HG02885 (cell line): ENCODE results near the gene ATF4.
"Not testable (repeated sequence)": the region's sequence is repeated elsewhere in the genome, so short reads cannot be mapped to it uniquely, and the experiment has no call there.

Source experiments
- ATAC-seq: cut with Tn5 transposase; IDR thresholded peaks from one replicate; pipeline ENCODE4 v1.9.1; 2021; ENCODE audit warnings: mild to moderate bottlenecking; ENCODE audit not compliant: unreplicated experiment, poor library complexity

ATF4 gene

DNA sequence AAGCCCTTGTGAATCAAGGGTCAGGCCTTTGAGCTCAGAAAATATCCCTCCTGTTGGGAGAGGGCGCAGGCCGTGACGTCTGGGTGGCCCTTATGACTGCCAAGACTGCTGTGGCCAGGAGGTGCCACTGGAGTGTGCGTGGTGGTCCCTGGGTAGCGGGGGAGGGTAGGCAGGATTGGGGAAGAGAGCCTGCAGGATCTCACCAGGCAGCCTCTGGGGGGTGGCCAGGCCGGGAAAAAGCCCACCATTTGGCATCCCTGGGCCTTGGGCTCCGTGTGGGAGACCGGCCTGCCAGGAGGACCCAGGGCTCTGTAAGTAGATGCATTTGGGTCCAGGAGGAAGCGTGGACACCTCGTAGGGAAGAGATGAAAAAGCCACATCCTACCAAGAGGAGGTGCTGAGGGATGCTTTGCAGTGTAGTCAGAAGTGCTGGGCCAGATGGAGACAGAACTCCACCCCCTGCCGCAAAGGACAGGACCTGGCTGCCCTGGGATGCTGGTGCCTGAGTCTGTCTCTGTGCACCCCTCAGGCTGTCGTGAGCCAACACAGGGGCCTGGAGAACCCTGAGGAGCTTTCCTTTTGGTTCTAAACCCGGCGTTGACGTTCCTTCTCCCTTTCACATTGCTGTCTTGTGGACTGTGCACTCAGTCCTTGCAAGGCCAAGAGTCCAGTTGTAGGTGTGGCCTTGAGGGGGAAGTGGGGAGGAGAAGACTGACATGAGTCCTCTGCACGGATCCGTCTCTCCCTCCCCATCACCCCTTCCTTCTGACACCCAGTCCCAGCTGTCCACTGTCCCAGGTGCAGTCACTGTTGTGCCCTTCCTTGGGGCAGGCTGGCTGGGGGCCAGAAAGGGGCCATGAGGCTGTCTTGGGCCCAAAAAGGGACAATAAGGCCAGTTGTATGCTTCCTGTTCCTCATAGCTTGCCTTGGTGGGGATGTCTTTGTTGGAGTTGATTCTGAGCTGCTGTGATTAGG, 31.0 kb upstream of the ATF4 start:
- ATAC-seq: no peak

DNA sequence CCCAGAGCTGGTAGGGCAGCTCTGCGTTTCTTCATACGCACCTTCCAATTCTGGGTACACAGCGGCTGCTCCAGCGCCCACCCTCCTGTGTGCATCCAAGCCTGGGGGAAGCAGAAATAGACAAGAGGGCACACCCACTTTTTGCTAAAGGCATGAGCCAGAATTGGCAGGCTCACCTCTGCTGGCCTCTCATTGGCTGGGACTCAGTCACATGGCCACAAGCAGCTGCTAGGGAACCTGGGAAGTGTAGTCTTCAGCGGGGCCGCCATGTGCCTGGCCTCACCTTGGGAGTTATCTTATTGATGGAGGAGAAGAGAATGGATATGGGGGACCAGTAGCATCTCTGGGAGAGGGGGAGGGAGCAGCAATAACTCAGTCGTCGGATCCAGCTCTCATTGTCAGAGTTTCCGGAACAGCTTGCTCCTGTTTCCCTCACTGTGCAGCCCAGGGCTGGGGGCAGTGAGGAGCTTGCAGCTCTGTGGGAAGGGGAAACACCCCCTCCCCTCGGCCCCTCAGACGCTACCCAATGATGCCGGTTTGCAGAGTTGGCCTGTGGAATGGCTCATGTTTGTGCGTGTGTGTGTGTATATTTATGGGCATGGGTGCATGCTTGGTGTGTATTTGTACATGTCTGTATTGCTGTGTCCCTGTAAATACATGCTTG, 30.1 kb upstream of the ATF4 start:
- ATAC-seq: peak; percentile 74

DNA sequence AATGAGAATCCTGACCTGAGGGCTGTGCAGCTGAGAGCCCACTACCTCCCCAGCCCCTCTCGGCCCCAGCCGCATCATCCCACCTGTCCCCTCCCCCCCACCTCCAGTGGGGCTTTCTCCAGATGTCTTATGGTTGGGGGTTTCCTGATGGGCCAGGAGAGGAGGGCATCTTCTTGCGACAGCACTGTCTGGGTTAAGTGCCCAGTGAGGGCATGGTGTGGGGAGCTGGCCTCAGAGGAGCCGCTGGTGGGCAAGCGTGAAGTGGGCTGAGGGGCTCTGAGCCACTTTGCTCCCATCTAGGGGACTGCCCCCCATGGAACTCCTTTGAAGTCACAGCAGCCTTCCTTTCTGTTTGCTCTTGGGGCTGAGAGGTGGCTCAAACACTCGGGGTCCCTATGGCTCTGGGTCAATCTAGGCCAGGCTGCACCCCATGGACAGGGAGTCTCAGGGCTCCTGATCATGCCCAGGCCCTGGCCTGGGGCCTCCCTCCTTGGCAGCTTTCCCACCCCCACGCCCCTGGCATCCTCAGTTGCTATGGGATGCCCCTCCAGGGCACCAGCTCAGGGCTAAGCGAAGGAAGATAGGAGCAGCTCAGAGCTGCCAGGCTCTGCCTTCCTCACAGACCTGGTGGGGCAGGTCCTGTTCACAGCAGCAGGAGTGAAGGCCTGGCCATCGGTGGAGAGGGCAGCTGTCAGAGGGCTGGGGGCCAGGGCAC, 29.2 kb upstream of the ATF4 start:
- ATAC-seq: no peak

DNA sequence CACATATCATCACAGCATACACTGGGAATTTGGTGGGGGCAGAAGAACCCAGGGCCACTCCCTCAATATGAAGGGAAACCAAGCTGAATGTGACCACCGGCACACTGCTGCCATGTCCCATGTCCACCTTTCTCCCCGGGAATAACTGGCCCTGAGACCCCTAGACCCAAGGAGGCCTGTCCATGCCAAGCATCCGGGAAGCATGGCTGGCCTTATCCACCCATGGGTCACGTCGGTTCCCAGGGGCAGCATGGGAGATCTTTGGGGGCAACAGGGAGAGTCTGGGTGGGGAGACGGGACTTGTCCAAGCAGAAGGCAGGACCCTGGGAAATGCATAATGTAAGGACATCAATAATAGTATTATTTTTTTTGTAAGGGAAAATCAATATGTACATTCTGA, 28.7 kb upstream of the ATF4 start:
- no peak for ATAC-seq

DNA sequence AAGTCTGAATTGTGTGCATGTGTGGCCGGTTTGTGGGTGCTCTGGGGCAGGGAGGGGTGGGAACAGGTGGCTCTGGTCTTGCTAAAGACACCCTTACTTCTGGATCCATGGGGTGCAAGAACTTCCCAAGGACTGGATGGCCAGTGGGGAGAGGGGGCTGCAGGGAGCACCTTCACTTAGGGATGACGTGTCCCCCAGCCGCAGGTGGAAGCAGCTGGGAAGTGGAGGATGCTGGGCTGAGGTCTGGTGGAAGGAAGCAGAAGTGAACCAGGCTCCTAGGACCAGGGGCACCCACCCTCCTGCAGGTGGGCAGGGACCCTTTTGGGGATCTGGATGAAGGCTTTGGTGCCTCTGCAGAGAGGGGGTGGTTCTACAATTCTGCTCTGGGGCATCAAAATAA, 28.2 kb upstream of the ATF4 start:
- no peak for ATAC-seq

DNA sequence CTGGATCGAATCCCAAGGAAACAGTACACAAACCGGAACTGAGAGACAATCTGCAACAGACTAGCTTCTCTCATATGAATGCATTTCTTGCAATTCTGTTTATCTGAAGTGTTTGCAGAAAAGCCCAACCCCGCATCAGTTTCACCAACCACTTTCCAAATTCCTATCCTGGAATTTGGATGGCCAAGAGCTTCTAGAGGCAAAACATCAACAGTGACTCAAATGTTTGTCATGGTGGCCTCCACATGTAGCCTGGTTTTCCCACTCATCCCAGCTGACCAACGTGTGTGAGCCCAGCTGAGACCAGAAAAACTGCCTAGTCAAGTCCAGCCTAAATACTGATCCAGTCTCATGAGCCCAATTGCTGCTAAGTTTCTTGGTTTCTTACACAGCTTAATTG, 26.6 kb upstream of the ATF4 start:
- no peak for ATAC-seq

DNA sequence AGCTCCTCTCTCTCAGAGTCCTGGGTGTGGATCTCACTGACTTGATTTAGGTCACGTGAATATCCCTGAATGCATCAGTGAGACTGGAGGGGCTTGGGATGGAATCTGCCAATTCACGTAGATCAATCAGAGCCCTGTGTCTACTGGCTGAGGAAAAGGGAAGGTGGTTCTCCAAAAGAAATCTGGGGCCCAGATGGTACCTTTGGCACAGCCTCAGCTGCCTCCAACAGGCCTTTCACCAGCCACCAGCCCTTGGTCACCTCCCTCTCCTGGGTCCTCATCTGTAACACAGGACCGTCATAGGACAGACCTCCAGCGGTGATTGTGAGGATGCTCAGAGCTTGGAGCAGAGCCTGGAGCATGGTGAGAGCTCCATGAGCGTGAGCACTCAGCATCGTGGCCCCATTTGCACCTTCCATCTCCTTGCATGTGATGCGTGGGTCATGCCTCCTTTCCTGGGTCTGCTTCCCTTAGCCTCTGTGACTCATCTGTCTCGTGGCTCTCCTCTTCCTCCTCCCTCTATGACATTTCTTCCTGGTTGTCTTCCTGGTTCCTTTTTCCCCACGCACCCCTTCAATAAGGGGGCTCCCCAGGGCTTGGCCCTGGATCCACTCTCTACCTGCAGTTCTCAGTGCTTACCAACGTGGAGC, 25.8 kb upstream of the ATF4 start:
- ATAC-seq: no peak

DNA sequence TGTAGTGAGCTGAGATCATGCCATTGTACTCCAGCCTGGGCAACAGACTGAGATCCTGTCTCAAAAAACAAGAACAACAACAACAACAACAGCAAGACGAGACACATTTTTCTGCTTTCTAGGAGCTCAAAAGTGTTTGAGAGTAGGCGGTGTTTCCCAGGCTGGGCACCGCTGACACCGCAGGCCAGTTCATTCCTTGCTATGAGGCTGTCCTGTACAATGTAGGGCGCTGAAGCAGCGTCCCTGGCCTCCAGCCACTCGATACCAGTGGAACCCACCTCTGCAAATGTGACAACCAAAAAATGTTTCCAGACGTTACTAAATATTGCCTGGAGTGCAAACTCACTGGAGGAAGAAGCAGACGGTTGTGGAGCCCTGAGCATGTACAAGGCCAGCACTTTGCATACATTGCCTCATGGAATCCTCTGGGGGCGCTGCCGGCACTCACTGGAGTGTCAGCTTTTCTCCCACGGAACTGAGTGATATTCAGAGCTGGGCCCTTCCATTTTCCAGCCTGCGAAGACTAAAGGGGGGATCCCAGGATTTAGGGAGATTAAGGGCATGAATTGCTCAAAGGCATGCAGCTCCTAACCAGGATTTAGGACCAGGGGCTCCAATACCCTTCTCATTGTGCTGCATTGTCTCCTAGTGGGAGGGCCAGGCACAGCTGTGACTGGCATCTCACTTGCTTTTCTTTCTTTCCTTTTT, 24.1 kb upstream of the ATF4 start:
- ATAC-seq: no peak

DNA sequence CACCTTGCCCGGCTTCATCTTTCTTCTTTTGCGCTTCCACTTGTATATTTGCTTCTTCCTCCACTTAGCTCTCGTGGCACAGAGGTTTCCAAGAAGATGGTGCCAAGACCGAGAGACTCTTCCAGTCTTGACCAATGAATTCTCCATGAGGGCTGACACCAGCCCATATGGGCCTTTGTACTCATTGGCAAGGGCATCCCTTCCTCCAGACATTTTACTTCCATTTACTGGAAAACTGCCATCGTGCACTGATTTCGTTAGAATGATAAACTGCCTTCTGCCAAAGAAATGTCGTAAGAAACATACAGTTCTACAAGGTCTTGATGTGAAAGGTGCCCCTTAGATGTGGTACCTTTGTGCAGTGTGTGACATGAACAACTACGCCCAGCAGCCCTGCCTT, 22.9 kb upstream of the ATF4 start:
- ATAC-seq: no peak

DNA sequence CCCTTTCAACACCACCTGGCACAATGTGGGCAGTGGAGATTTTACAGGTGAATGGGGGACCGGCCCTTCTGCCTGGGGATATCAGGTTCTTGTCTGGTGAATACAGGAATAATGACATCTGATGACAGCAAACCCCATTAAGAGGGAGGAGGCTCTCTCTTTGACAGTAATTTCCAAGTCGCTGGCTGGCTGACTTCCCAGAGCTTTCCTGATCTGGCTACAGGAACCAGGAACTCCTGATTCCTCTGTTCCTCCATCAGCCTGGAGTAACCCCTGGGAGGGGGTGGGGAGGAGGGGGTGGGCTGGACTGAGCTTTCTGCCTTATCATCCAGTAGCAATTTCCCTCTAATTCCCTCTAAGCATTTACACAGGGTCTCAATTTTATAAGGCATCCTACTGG, 22.0 kb upstream of the ATF4 start:
- ATAC-seq: no peak

DNA sequence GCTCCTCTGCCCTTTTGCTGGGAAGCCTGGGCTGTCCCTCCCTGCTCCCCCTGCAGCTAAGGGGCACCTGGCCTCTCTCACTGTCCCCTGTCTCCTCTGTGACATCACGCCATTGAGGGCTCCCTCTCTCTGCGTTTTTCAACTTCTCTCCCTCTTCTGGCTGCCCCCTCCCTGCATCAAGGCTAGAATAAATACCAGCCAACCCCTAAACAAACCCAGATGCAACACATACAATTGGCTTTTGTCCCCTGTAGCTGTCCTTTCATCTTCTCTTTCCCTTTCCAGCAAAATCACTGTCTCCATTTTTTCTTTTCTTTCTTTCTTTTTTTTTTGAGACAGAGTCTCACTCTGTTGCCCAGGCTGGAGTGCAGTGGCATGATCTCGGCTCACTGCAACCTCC, 21.6 kb upstream of the ATF4 start:
- no peak for ATAC-seq

DNA sequence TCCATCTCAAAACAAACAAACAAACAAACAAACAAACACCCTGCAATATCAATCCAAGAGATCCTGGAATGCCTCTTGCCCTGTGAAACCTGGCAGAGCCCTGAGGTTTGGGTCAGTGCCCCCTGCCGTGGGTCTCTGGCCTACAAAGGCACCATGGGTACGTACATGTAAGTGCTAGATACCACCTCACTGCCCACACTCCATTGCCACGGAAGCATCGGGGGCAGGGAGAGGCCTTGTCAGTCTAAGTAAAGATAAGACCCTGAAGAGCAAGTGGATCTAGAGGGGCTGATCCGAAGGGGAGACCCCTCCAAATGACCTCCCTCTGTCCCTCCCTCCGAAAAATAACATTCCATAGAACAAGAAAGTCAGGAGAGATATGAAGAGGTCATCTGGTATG, 20.3 kb upstream of the ATF4 start:
- ATAC-seq: no peak

DNA sequence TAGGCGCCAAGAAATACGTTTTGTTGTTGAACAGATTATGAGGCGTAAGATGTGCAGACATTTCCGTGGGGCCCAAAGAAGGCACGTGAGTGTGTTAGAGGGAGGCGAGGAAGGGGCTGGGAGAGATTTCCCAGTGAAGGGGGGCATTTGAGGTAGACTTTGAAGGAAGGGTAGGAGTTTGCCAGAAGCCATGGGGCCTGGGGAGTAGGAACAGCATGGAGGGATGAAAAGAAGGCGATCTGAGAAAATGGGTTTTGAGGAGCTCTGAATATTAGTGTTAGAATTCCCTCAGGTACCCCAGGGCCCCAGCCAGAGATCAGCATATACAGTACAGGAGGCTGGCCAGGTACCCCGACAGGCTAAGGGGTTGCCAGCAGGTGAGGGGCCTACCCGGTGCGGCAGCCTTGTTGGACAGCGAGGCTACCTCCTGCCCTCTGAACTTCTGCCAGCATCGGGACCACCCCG, 18.7 kb upstream of the ATF4 start:
- no peak for ATAC-seq

DNA sequence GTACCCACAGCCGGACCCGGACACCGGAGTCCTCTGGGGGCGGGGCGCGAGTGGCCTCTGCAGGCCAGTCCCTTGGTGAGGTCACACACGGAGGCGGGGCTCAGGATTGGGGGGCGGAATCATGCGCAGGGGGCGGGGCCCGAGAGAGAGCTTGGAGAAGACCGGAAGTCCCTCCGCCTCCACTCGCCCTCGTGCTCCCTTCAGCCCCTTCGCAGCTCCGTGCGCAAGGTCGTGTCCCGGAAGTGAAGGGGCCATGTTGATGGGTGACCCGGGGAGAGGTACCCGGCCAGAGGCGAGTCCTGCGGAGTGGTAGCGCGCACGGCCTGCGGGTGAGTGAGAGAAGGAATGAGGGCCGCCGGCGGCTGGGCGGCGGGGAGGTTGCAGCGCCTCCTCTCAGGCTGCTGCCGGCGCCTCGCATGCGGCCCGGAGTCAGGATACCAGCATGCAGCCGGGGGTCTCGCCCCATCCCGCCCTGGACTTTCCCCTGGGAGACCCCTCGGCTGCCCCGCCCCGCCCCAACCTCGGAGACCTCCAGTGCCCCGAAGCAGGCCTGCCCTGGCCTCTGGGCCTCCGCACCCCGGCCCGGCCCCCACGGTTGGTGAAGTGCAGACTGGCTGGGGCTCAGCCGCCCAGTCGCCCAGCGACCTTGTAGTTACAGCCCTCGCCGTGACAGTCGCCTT, 18.1 kb upstream of the ATF4 start, which contains the start of gene MIEF1:
TSS of gene MIEF1 (plus strand) at position 182 of the 680 bp plus-strand sequence. CDS start 9,005 bp downstream, outside the sequence.
- peak; percentile 89 for ATAC-seq

DNA sequence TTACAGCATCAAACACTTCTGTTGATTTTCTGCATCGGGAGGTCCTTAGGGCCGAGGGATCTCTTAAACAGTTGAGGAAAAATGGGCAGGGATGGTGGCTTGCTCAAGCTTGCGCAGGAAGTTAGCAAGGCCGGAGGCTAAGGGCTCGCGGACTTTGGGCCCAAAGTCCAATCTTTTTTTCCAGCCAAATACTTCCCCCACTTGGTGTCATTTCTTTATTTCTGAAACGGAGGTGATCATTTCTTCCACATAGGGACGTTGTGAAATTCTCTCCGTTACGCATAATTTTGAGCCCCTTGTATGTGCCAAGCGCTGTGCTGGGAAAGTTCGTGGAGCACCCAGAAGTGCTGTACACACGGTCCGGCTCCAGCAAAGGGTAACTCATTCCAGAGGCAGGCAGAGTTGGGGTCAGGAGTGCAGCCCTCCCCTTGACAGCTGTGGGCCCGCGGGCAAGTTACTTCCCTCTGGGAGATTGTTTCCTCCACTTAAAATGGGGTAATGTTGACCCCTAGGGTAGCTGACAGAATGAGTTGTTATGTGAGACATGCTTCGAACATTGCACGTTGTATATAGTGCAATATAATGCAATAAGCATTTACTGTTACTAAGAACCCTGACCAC, 17.5 kb upstream of the ATF4 start:
- ATAC-seq: peak; percentile 4

DNA sequence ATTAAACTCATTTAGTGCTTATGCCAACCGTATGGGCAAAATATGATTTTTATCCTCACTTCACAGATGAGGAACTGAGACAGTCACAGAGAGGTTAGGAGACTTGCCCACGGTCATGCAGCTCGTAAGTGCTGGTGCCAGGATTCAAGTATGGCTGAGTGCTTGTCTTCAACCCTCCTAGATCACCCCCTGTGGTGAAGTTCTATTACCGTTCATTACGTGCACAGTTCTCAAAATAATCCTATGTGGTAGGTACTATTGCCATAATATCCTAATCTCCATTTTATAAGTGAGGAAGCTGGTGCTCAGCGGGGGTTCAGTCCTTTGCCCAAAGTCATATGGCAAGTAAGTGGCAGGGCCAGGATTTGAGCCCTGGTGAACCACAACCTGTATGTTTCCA, 16.7 kb upstream of the ATF4 start:
- ATAC-seq: no peak

DNA sequence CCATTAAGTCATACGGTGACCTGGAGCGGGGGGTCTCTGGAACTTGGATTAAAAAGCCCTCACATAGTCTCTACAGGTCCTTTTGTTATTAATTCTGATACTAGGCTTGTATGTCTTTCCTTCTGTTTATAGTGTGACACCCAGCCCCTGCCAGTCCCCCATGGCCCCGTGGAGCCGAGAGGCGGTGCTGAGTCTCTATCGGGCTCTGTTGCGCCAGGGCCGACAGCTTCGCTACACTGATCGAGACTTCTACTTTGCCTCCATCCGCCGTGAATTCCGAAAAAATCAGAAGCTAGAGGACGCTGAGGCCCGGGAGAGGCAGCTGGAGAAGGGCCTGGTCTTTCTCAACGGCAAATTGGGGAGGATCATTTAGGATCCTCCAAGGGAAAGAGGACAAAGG, 16.3 kb upstream of the ATF4 start:
- ATAC-seq: no peak

DNA sequence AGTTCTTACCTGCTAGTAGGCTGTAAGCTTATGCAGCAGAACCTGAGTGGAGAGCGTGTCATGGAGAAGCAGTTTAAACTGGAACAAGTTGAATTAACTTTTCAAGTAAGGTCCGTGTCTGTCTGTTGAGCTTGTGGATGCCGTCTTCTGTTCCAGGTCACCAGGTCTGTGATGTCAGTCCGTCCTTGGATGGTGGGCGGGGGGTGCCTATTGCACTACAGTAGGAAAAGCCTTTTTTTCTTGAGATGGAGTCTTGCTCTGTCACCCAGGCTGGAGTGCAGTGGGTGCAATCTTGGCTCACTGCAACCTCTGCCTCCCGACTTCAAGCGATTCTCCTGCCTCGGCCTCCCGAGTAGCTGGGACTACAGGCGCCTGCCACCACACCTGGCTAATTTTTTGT, 13.3 kb upstream of the ATF4 start:
- not testable (repeated sequence) for ATAC-seq

DNA sequence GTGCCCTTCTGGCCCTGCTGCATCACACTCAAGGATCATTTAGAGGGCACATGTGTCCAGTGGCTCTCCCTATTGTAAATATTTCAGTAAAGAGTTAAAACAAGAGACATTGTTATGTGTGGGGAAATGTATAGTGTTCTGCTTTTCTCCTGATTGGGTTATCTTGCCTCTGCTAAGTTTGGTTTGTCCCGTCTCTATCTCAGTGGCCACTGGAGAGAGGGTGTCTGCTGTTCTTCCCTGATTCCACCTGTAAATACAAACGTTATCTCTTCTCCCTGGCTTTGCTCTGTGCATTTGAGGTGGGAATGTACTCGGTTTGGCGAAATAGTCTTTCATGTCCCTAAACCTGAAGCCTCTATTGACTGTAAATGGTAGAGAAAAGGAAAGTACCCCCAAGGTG, 12.0 kb upstream of the ATF4 start:
- ATAC-seq: no peak
